ENCODE data around the gene C1orf116. TPM values are rescaled to one million over a fixed set of nuclear protein-coding genes. Genes with fewer than 3 reads are reported as not detected.

The C1orf116 gene
- total and polyA plus RNA-seq, 10 of the 15 experiments (the other 5 are each of a cell fraction or from before 2014, with no cell fraction given), result 0.01 to 0.08 TPM; not detected in 8

- no peaks in the 10 kb centered on the region for H3K79me2 ChIP-seq (ENCODE audit: control insufficient read depth, insufficient read depth, low read length)
- no peak overlapping the region for H3K4me3 ChIP-seq
- CTCF ChIA-PET, result interaction anchor here (0.9 to 12.2 kb wide), 9 partner anchors 14 to 324 kb away, joined by 3 to 298 read pairs (median 6); partner anchors contain the start of gene IL20
- SMC1A ChIA-PET (ENCODE audit: uncharacterized antibody, unreplicated experiment), result interaction anchor here (1.3 to 8.2 kb wide), 2 partner anchors 44 to 53 kb away, joined by 3 to 148 read pairs; no protein-coding TSS in a partner anchor
- H3K4me1 ChIP-seq (ENCODE audit: control insufficient read depth, insufficient read depth, low read length), result no peaks in the 10 kb centered on the region
- intact Hi-C loops (cut with micrococcal nuclease; ENCODE audit: unreplicated experiment), result loop anchor here (1.0 kb wide), 1 partner anchor 90 kb away; no protein-coding TSS in a partner anchor
- H3K36me3 ChIP-seq (ENCODE audit: control insufficient read depth in 2 of 2, insufficient read depth in 2 of 2, low read length in 1 of 2), result no peaks in the 10 kb centered on the region
- DNase-seq (ENCODE audit: low read depth, low spot score), result no peak
- POLR2A ChIA-PET, result no interaction called here
- RAD21 ChIA-PET (ENCODE audit: unreplicated experiment), result interaction anchor here (1.1 kb wide), 1 partner anchor 252 kb away, joined by 3 read pairs; no protein-coding TSS in a partner anchor
- H3K27me3 ChIP-seq (replicated peaks in 1 of 2; ENCODE audit: control insufficient read depth in 2 of 2, insufficient read depth in 2 of 2, low read length in 1 of 2), result no peaks in the 10 kb centered on the region; a peak in 2 of 4 replicates
- H3K4me2 ChIP-seq (ENCODE audit: control insufficient read depth, insufficient read depth), result no peak overlapping the region
- TF ChIP-seq USF2 (IDR thresholded peaks at IDR 0.05; ENCODE audit: borderline replicate concordance, low read depth, low read length), result no peak
- no peak for ATAC-seq
- FAIRE-seq, result no peak
- WGBS (ENCODE audit: insufficient coverage, insufficient replicate concordance, low lambda C conversion rate, missing lambda C conversion rate), result 100% methylated on average over 3 of the region's 3 CpGs
- in situ Hi-C loops (cut with MboI), result no loop called here
- BruUV-seq (replicated peaks), result no TSS peak
- no peak overlapping the region for H3K27ac ChIP-seq (ENCODE audit: control insufficient read depth, insufficient read depth)
- no peak overlapping the region for H3K9ac ChIP-seq (ENCODE audit: control insufficient read depth, insufficient read depth, low read length)
- no peaks in the 10 kb centered on the region for H3K9me3 ChIP-seq (replicated peaks; ENCODE audit: control insufficient read depth, insufficient read depth, low read length)
- H2AFZ ChIP-seq (ENCODE audit: control insufficient read depth, low read depth, low read length), result no peak overlapping the region
- H4K20me1 ChIP-seq (ENCODE audit: control insufficient read depth, insufficient read depth), result no peaks in the 10 kb centered on the region
These were observed 45.7 kb downstream of the C1orf116 start for GRCh38 chr1:206986885-206987284.

- ChIA-PET CTCF (interaction anchor here (0.9 to 12.2 kb wide), 12 partner anchors 9 to 328 kb away, joined by 3 to 298 read pairs (median 4); partner anchors contain the start of gene IL20), RAD21 (ENCODE audit: unreplicated experiment) (interaction anchor here (0.6 to 1.1 kb wide), 2 partner anchors 252 to 441 kb away, joined by 3 read pairs; no protein-coding TSS in a partner anchor), POLR2A (interaction anchor here (0.7 kb wide), 1 partner anchor 18 kb away, joined by 3 read pairs; no protein-coding TSS in a partner anchor), SMC1A (ENCODE audit: uncharacterized antibody, unreplicated experiment) (interaction anchor here (0.7 to 8.2 kb wide), 6 partner anchors 10 to 355 kb away, joined by 3 to 148 read pairs (median 3); no protein-coding TSS in a partner anchor)
- Histone ChIP-seq H3K4me2 (ENCODE audit: control insufficient read depth, insufficient read depth) (no peak overlapping the region), H3K4me3 (no peak overlapping the region), H3K4me1 (ENCODE audit: control insufficient read depth, insufficient read depth, low read length) (no peaks in the 10 kb centered on the region), H3K9me3 (replicated peaks; ENCODE audit: control insufficient read depth, insufficient read depth, low read length) (no peaks in the 10 kb centered on the region), H3K79me2 (ENCODE audit: control insufficient read depth, insufficient read depth, low read length) (no peaks in the 10 kb centered on the region), H3K9ac (ENCODE audit: control insufficient read depth, insufficient read depth, low read length) (no peak overlapping the region), H3K27ac (ENCODE audit: control insufficient read depth, insufficient read depth) (no peak overlapping the region), H4K20me1 (ENCODE audit: control insufficient read depth, insufficient read depth) (no peaks in the 10 kb centered on the region), H3K27me3 (replicated peaks in 1 of 2; ENCODE audit: control insufficient read depth in 2 of 2, insufficient read depth in 2 of 2, low read length in 1 of 2) (no peaks in the 10 kb centered on the region; a peak in 2 of 4 replicates), H3K36me3 (ENCODE audit: control insufficient read depth in 2 of 2, insufficient read depth in 2 of 2, low read length in 1 of 2) (no peaks in the 10 kb centered on the region), H2AFZ (ENCODE audit: control insufficient read depth, low read depth, low read length) (no peak overlapping the region)
- FAIRE-seq (no peak), ATAC-seq (no peak), DNase-seq (ENCODE audit: low read depth, low spot score) (no peak)
- no TSS peak for BruUV-seq (replicated peaks)
- intact Hi-C loops (cut with micrococcal nuclease; ENCODE audit: unreplicated experiment) (no loop called here), in situ Hi-C loops (cut with MboI) (no loop called here)
- WGBS (ENCODE audit: insufficient coverage, insufficient replicate concordance, low lambda C conversion rate, missing lambda C conversion rate), result 11% methylated on average over 3 of the region's 3 CpGs
- TF ChIP-seq MAX (IDR thresholded peaks at IDR 0.05; ENCODE audit: low read depth, low read length) (no peak), YY1 (IDR thresholded peaks at IDR 0.05; ENCODE audit: low read depth, low read length) (no peak), RBBP5 (conservative IDR thresholded peaks at IDR 0.05) (no peak), SRF (IDR thresholded peaks at IDR 0.05; ENCODE audit: low read depth in 2 of 2, low read length in 2 of 2) (no peak), SMC3 (IDR thresholded peaks at IDR 0.05; ENCODE audit: borderline replicate concordance, low read length) (no peak), IRF3 (IDR thresholded peaks at IDR 0.05) (no peak), MXI1 (IDR thresholded peaks at IDR 0.05; ENCODE audit: low read depth, low read length) (no peak), RELA (IDR thresholded peaks at IDR 0.05; ENCODE audit: borderline replicate concordance, partially characterized antibody) (no peak), IRF5 (IDR thresholded peaks at IDR 0.05; ENCODE audit: borderline replicate concordance) (no peak), E2F4 (IDR thresholded peaks at IDR 0.05; ENCODE audit: low read depth, low read length) (no peak)
These were observed 46.2 kb downstream of the C1orf116 start for GRCh38 chr1:206986402-206986801.
